DOHH2 (cell line): Measurements from ENCODE around the gene KPRP.

ENCODE experiments used
- EZH2phosphoT487 ChIP-seq: fragments of 200-600 bp; sonication (generic); IDR thresholded peaks from 2 replicates; pipeline ENCODE4 v1.6.1; 2017; ENCODE audit warnings: borderline replicate concordance, mild to moderate bottlenecking, antibody characterized with exemption, low read length, moderate library complexity, mixed read lengths
- TF ChIP-seq, protein P1 (sequence below): fragments of 200-600 bp; sonication (generic); IDR thresholded peaks from one replicate; pipeline ENCODE4 v1.5.1; 2014; ENCODE audit warnings: antibody characterized with exemption, mild to moderate bottlenecking, low read depth, low read length; ENCODE audit not compliant: poor library complexity, severe bottlenecking

GRCh38 chr1:152725261-152725660 lies 32.6 kb upstream of the KPRP start:
- TF ChIP-seq, protein P1, sequence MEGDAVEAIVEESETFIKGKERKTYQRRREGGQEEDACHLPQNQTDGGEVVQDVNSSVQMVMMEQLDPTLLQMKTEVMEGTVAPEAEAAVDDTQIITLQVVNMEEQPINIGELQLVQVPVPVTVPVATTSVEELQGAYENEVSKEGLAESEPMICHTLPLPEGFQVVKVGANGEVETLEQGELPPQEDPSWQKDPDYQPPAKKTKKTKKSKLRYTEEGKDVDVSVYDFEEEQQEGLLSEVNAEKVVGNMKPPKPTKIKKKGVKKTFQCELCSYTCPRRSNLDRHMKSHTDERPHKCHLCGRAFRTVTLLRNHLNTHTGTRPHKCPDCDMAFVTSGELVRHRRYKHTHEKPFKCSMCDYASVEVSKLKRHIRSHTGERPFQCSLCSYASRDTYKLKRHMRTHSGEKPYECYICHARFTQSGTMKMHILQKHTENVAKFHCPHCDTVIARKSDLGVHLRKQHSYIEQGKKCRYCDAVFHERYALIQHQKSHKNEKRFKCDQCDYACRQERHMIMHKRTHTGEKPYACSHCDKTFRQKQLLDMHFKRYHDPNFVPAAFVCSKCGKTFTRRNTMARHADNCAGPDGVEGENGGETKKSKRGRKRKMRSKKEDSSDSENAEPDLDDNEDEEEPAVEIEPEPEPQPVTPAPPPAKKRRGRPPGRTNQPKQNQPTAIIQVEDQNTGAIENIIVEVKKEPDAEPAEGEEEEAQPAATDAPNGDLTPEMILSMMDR = no peak
- no peak for TF ChIP-seq EZH2phosphoT487
